ENCODE measurements around the gene AADAC.
"Not testable (repeated sequence)": the region's sequence is repeated elsewhere in the genome, so short reads cannot be mapped to it uniquely, and the experiment has no call there.

The AADAC gene

DNA sequence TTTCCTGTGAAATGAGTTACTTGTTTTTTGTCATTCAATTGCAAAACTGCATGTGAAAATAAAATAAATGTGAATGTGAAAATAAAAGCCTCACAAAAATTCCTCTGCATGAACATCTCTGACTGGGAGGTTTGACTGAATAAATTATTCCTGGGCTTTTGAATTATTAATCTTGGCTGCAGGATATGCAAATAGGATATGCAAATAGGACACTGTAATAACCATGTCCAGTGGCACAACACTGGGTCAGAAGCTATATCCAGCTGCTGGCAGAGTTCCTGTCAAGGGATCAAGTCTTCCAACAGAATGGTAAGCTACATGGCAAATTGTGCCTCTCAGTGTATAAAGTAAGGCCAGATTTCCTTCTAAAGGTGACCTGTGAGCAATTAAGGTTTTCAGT, 59.5 kb downstream of the AADAC start, which contains the start of gene SUCNR1:
TSS of gene SUCNR1 (plus strand) at position 246 of the 400 bp plus-strand sequence. CDS start 6,250 bp downstream, outside the sequence.
- no peak within 1 kb of the TSS for H3K4me3 ChIP-seq (ENCODE audit: control insufficient read depth, low read depth, low read length)
- TF ChIP-seq CTCF (conservative IDR thresholded peaks at IDR 0.05; ENCODE audit: control insufficient read depth, insufficient read depth, low read depth, low read length), result no peak
- no peak for DNase-seq (ENCODE audit: low read depth)

GRCh38 chr3:151874079-151874478, 60.2 kb downstream of the AADAC start:
- DNase-seq (ENCODE audit: low read depth); H3K4me3 ChIP-seq (ENCODE audit: control insufficient read depth, low read depth, low read length): not testable (repeated sequence)

DNA sequence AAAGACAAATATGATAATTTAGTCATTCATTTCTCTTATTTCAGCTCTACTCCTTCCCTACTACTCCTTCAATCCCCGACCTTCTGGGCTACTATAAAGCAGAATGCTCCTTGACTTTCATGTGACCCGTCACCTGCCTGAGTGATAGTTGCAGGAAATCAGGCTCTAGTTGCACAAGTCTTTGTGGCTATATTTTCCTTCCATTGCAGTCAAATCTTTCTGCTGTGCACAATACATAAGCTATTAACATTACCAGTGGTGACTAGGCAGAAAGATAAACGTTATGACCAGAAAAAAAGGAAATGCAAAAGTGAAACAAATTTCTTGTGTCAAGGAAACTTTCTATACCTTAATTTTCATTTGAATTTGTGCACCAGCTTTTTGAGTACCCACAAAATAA, 61.8 kb downstream of the AADAC start:
- no peak for DNase-seq (ENCODE audit: low read depth)

DNA sequence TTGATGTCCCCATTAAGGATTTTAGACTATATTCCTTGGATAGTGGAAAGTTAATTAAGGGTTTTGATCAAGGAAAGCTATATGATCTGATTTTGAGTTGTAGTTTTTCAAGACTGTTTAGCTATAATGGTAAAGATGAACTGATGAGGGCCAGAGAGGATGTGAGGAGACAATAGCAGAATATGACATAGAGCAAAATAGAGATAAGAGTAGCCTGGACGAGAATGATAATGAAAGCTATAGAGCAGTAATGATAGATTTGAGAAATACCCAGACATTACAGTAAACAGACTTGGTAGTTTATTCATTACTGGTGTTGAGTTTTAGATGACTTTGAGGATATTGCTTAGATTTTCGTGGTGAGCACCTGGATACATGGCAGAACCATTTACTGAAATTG, 63.4 kb downstream of the AADAC start:
- no peak for DNase-seq (ENCODE audit: low read depth)
- no peak overlapping the region for H3K4me3 ChIP-seq (ENCODE audit: control insufficient read depth, low read depth, low read length)
- no peak for TF ChIP-seq CTCF (conservative IDR thresholded peaks at IDR 0.05; ENCODE audit: control insufficient read depth, insufficient read depth, low read depth, low read length)

More for the DNA sequence above, 61.8 kb downstream of the AADAC start:
- TF ChIP-seq CTCF (conservative IDR thresholded peaks at IDR 0.05; ENCODE audit: control insufficient read depth, insufficient read depth, low read depth, low read length), result no peak
- H3K4me3 ChIP-seq (ENCODE audit: control insufficient read depth, low read depth, low read length), result no peak overlapping the region

All from fibroblast of mammary gland (primary cell).